COLO829 (cell line): ENCODE data around the gene GOSR1.
"Not testable (repeated sequence)": the region's sequence is repeated elsewhere in the genome, so short reads cannot be mapped to it uniquely, and the experiment has no call there.

ENCODE experiments used
- DNase-seq: peaks from one replicate; pipeline ENCODE4 v3.0.0; 2012; ENCODE audit warnings: low spot score

Gene GOSR1

GRCh38 chr17:30561766-30562165 lies 84.6 kb downstream of the GOSR1 start:
- DNase-seq = not testable (repeated sequence)

- DNase-seq = not testable (repeated sequence)
Observed at GRCh38 chr17:30563131-30563904, 86.1 kb downstream of the GOSR1 start.

GRCh38 chr17:30563905-30564390 lies 86.7 kb downstream of the GOSR1 start:
- not testable (repeated sequence) for DNase-seq

- not testable (repeated sequence) for DNase-seq
Observed at GRCh38 chr17:30564422-30565072, 87.3 kb downstream of the GOSR1 start.

- no peak for DNase-seq
Observed at GRCh38 chr17:30565073-30565935, 88.1 kb downstream of the GOSR1 start.

- DNase-seq = not testable (repeated sequence)
Observed at GRCh38 chr17:30566104-30566503, 88.9 kb downstream of the GOSR1 start.

- DNase-seq = not testable (repeated sequence)
Observed at GRCh38 chr17:30566516-30567225, 89.5 kb downstream of the GOSR1 start.

- no peak for DNase-seq
Observed at GRCh38 chr17:30567231-30568116, 90.3 kb downstream of the GOSR1 start.

- no peak for DNase-seq
Observed at GRCh38 chr17:30568117-30568430, 90.9 kb downstream of the GOSR1 start.

- DNase-seq = not testable (repeated sequence)
Observed at GRCh38 chr17:30569531-30570175, 92.4 kb downstream of the GOSR1 start.

GRCh38 chr17:30570191-30570590 lies 93.0 kb downstream of the GOSR1 start:
- no peak for DNase-seq

- DNase-seq = no peak
Observed at GRCh38 chr17:30570596-30571265, 93.5 kb downstream of the GOSR1 start.

GRCh38 chr17:30571404-30571803 lies 94.2 kb downstream of the GOSR1 start:
- DNase-seq = not testable (repeated sequence)

GRCh38 chr17:30571921-30572320 lies 94.7 kb downstream of the GOSR1 start:
- DNase-seq = no peak

GRCh38 chr17:30572651-30573554 lies 95.7 kb downstream of the GOSR1 start:
- not testable (repeated sequence) for DNase-seq

GRCh38 chr17:30573603-30574175 lies 96.5 kb downstream of the GOSR1 start:
- no peak for DNase-seq

GRCh38 chr17:30574309-30574708 lies 97.1 kb downstream of the GOSR1 start:
- DNase-seq = not testable (repeated sequence)

- DNase-seq = not testable (repeated sequence)
Observed at GRCh38 chr17:30574806-30575205, 97.6 kb downstream of the GOSR1 start.
